Measurements from ENCODE around the gene MORN1.

The MORN1 gene

GRCh38 chr1:2433936-2434655, 42.7 kb upstream of the MORN1 start:
- TF ChIP-seq CTCF (IDR thresholded peaks at IDR 0.05; ENCODE audit: low read length) = no peak
- no peak for TF ChIP-seq EZH2phosphoT487 (IDR thresholded peaks at IDR 0.05; ENCODE audit: low read length)
- TF ChIP-seq EZH2 (optimal IDR thresholded peaks at IDR 0.05; ENCODE audit: low read depth, low read length) = no peak
- no peaks in the 10 kb centered on the region for H3K9me3 ChIP-seq (replicated peaks; ENCODE audit: insufficient read depth, low read length)
- H3K36me3 ChIP-seq (replicated peaks; ENCODE audit: insufficient read depth, low read length) = no peaks in the 10 kb centered on the region
- H3K4me1 ChIP-seq (ENCODE audit: low read length) = peaks cover 4% of the 10 kb centered on the region; the same call in 1 of the 2 replicates
- H2AFZ ChIP-seq (ENCODE audit: low read length) = no peak overlapping the region
- H3F3A ChIP-seq (ENCODE audit: insufficient read depth, low read length) = no peaks in the 10 kb centered on the region
- H3K79me2 ChIP-seq (ENCODE audit: low read length) = no peaks in the 10 kb centered on the region
- no peak overlapping the region for H3K4me2 ChIP-seq (ENCODE audit: low read depth, low read length)
- DNase-seq = no peak
- H4K20me1 ChIP-seq (ENCODE audit: insufficient read depth, low read length) = no peaks in the 10 kb centered on the region
- peaks cover 86% of the 10 kb centered on the region for H3K27me3 ChIP-seq (replicated peaks; ENCODE audit: insufficient read depth, low read length)
- H3K27ac ChIP-seq (ENCODE audit: low read length) = no peak overlapping the region
- H3K9ac ChIP-seq (ENCODE audit: low read length) = no peak overlapping the region
- no peaks in the 10 kb centered on the region for H3K9me2 ChIP-seq (replicated peaks; ENCODE audit: insufficient read depth, low read length)
- no peak overlapping the region for H3K4me3 ChIP-seq (ENCODE audit: low read length)

GRCh38 chr1:2433196-2433595, 41.8 kb upstream of the MORN1 start:
- Histone ChIP-seq H3K4me2 (ENCODE audit: low read depth, low read length) (no peak overlapping the region), H3K27ac (ENCODE audit: low read length) (no peak overlapping the region), H3K4me1 (ENCODE audit: low read length) (no peaks in the 10 kb centered on the region)

GRCh38 chr1:2432441-2432844, 41.1 kb upstream of the MORN1 start:
- Histone ChIP-seq H3K27ac (ENCODE audit: low read length) (no peak overlapping the region), H3K9me2 (replicated peaks; ENCODE audit: insufficient read depth, low read length) (no peaks in the 10 kb centered on the region), H3K79me2 (ENCODE audit: low read length) (no peaks in the 10 kb centered on the region), H3K4me2 (ENCODE audit: low read depth, low read length) (no peak overlapping the region), H3K9me3 (replicated peaks; ENCODE audit: insufficient read depth, low read length) (no peaks in the 10 kb centered on the region), H3K36me3 (replicated peaks; ENCODE audit: insufficient read depth, low read length) (no peaks in the 10 kb centered on the region), H3K9ac (ENCODE audit: low read length) (no peak overlapping the region), H2AFZ (ENCODE audit: low read length) (no peak overlapping the region), H3F3A (ENCODE audit: insufficient read depth, low read length) (no peaks in the 10 kb centered on the region), H3K4me1 (ENCODE audit: low read length) (no peaks in the 10 kb centered on the region), H3K27me3 (replicated peaks; ENCODE audit: insufficient read depth, low read length) (peaks cover 92% of the 10 kb centered on the region), H4K20me1 (ENCODE audit: insufficient read depth, low read length) (no peaks in the 10 kb centered on the region), H3K4me3 (ENCODE audit: low read length) (no peak overlapping the region)
- TF ChIP-seq EZH2phosphoT487 (IDR thresholded peaks at IDR 0.05; ENCODE audit: low read length) = no peak
- TF ChIP-seq EZH2 (optimal IDR thresholded peaks at IDR 0.05; ENCODE audit: low read depth, low read length) = no peak
- no peak for TF ChIP-seq CTCF (IDR thresholded peaks at IDR 0.05; ENCODE audit: low read length)
- no peak for DNase-seq

More at GRCh38 chr1:2433196-2433595, 41.8 kb upstream of the MORN1 start:
- Histone ChIP-seq H3K9ac (ENCODE audit: low read length) (no peak overlapping the region), H3K4me3 (ENCODE audit: low read length) (no peak overlapping the region), H3K36me3 (replicated peaks; ENCODE audit: insufficient read depth, low read length) (no peaks in the 10 kb centered on the region), H3K27me3 (replicated peaks; ENCODE audit: insufficient read depth, low read length) (peaks cover 88% of the 10 kb centered on the region), H3K79me2 (ENCODE audit: low read length) (no peaks in the 10 kb centered on the region), H3F3A (ENCODE audit: insufficient read depth, low read length) (no peaks in the 10 kb centered on the region), H3K9me2 (replicated peaks; ENCODE audit: insufficient read depth, low read length) (no peaks in the 10 kb centered on the region), H3K9me3 (replicated peaks; ENCODE audit: insufficient read depth, low read length) (no peaks in the 10 kb centered on the region), H2AFZ (ENCODE audit: low read length) (no peak overlapping the region), H4K20me1 (ENCODE audit: insufficient read depth, low read length) (no peaks in the 10 kb centered on the region)
- no peak for DNase-seq
- no peak for TF ChIP-seq EZH2 (optimal IDR thresholded peaks at IDR 0.05; ENCODE audit: low read depth, low read length)
- TF ChIP-seq EZH2phosphoT487 (IDR thresholded peaks at IDR 0.05; ENCODE audit: low read length) = no peak
- no peak for TF ChIP-seq CTCF (IDR thresholded peaks at IDR 0.05; ENCODE audit: low read length)

All from MM.1S (cell line).